Measurements from ENCODE around the gene EVL.

Gene EVL

DNA sequence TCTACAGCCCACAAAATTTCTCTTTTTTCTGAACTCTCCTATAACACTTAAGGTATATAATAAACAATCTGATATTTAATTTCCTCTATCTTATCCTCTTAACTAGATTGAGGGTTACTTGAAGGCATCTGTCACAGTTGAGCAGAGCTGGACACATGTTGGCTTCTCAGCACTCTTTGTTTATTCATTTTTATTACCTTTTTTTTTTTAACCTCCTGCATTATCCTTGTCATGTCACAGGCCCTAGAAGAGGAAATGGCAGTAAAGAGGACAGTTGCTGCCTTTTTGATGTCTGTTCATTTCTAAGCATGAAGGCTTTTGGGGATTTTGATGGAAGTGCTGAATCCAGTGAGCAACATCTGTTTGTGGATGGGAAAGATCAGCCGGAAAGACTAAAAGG is 32.5 kb upstream of the EVL start:
- no peaks in the 10 kb centered on the region for H3K27me3 ChIP-seq (ENCODE audit: insufficient read depth, poor library complexity, severe bottlenecking)
- no peak for TF ChIP-seq POLR2AphosphoS5 (IDR thresholded peaks at IDR 0.05; ENCODE audit: low read depth)
- TF ChIP-seq, protein P1, sequence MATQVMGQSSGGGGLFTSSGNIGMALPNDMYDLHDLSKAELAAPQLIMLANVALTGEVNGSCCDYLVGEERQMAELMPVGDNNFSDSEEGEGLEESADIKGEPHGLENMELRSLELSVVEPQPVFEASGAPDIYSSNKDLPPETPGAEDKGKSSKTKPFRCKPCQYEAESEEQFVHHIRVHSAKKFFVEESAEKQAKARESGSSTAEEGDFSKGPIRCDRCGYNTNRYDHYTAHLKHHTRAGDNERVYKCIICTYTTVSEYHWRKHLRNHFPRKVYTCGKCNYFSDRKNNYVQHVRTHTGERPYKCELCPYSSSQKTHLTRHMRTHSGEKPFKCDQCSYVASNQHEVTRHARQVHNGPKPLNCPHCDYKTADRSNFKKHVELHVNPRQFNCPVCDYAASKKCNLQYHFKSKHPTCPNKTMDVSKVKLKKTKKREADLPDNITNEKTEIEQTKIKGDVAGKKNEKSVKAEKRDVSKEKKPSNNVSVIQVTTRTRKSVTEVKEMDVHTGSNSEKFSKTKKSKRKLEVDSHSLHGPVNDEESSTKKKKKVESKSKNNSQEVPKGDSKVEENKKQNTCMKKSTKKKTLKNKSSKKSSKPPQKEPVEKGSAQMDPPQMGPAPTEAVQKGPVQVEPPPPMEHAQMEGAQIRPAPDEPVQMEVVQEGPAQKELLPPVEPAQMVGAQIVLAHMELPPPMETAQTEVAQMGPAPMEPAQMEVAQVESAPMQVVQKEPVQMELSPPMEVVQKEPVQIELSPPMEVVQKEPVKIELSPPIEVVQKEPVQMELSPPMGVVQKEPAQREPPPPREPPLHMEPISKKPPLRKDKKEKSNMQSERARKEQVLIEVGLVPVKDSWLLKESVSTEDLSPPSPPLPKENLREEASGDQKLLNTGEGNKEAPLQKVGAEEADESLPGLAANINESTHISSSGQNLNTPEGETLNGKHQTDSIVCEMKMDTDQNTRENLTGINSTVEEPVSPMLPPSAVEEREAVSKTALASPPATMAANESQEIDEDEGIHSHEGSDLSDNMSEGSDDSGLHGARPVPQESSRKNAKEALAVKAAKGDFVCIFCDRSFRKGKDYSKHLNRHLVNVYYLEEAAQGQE (IDR thresholded peaks at IDR 0.05; ENCODE audit: insufficient replicate concordance, low read depth): no peak
- TF ChIP-seq GABPA (IDR thresholded peaks at IDR 0.05; ENCODE audit: low read depth): no peak
- TF ChIP-seq SPI1 (IDR thresholded peaks at IDR 0.05; ENCODE audit: borderline replicate concordance, low read depth): no peak
- TF ChIP-seq, protein P2, sequence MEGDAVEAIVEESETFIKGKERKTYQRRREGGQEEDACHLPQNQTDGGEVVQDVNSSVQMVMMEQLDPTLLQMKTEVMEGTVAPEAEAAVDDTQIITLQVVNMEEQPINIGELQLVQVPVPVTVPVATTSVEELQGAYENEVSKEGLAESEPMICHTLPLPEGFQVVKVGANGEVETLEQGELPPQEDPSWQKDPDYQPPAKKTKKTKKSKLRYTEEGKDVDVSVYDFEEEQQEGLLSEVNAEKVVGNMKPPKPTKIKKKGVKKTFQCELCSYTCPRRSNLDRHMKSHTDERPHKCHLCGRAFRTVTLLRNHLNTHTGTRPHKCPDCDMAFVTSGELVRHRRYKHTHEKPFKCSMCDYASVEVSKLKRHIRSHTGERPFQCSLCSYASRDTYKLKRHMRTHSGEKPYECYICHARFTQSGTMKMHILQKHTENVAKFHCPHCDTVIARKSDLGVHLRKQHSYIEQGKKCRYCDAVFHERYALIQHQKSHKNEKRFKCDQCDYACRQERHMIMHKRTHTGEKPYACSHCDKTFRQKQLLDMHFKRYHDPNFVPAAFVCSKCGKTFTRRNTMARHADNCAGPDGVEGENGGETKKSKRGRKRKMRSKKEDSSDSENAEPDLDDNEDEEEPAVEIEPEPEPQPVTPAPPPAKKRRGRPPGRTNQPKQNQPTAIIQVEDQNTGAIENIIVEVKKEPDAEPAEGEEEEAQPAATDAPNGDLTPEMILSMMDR (IDR thresholded peaks at IDR 0.05; ENCODE audit: insufficient read depth, low read length): no peak
- no peak for DNase-seq (ENCODE audit: low read depth in 1 of 2, low spot score in 1 of 2)
- no peak overlapping the region for H3K4me3 ChIP-seq (replicated peaks; ENCODE audit: insufficient read depth, low read length)
- no peak overlapping the region for H3K27ac ChIP-seq (replicated peaks)

GRCh38 chr14:100033347-100034075 is 31.7 kb upstream of the EVL start:
- no peak for TF ChIP-seq SPI1 (IDR thresholded peaks at IDR 0.05; ENCODE audit: borderline replicate concordance, low read depth)
- TF ChIP-seq, protein P1 (IDR thresholded peaks at IDR 0.05; ENCODE audit: insufficient replicate concordance, low read depth): no peak
- TF ChIP-seq, protein P2 (IDR thresholded peaks at IDR 0.05; ENCODE audit: insufficient read depth, low read length): no peak
- TF ChIP-seq POLR2AphosphoS5 (IDR thresholded peaks at IDR 0.05; ENCODE audit: low read depth): no peak
- no peak for TF ChIP-seq GABPA (IDR thresholded peaks at IDR 0.05; ENCODE audit: low read depth)
- H3K27ac ChIP-seq (replicated peaks): no peak overlapping the region
- no peak for DNase-seq (ENCODE audit: low read depth in 1 of 2, low spot score in 1 of 2)
- no peak overlapping the region for H3K4me3 ChIP-seq (replicated peaks; ENCODE audit: insufficient read depth, low read length)
- no peaks in the 10 kb centered on the region for H3K27me3 ChIP-seq (ENCODE audit: insufficient read depth, poor library complexity, severe bottlenecking)

DNA sequence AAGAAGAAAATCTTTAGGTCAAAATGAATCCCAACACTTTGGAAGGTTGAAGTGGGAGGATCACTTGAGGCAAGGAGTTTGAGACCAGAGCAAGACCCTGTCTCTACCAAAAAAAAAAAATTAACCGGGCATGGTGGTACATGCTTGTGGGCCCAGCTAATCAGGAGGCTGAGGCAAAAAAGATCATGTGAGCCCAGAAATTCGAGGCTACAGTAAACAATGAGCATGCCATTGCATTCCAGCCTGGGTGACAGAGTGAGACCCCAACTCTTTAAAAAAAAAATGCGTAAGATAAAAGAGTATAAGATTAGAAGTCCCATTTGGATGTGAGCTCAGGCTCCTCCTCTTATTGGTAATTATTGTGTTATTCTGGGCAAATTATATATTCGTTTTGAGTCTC is 30.8 kb upstream of the EVL start:
- Histone ChIP-seq H3K4me3 (replicated peaks; ENCODE audit: insufficient read depth, low read length) (no peak overlapping the region), H3K27me3 (ENCODE audit: insufficient read depth, poor library complexity, severe bottlenecking) (no peaks in the 10 kb centered on the region), H3K27ac (replicated peaks) (no peak overlapping the region)
- TF ChIP-seq GABPA (IDR thresholded peaks at IDR 0.05; ENCODE audit: low read depth) (no peak), SPI1 (IDR thresholded peaks at IDR 0.05; ENCODE audit: borderline replicate concordance, low read depth) (no peak), POLR2AphosphoS5 (IDR thresholded peaks at IDR 0.05; ENCODE audit: low read depth) (no peak)
- TF ChIP-seq, protein P2 (IDR thresholded peaks at IDR 0.05; ENCODE audit: insufficient read depth, low read length): no peak
- TF ChIP-seq, protein P1 (IDR thresholded peaks at IDR 0.05; ENCODE audit: insufficient replicate concordance, low read depth): no peak
- DNase-seq (ENCODE audit: low read depth in 1 of 2, low spot score in 1 of 2): no peak

All from HL-60 (cell line).